Measurements from ENCODE around the gene TARBP2.

The TARBP2 gene, protein sequence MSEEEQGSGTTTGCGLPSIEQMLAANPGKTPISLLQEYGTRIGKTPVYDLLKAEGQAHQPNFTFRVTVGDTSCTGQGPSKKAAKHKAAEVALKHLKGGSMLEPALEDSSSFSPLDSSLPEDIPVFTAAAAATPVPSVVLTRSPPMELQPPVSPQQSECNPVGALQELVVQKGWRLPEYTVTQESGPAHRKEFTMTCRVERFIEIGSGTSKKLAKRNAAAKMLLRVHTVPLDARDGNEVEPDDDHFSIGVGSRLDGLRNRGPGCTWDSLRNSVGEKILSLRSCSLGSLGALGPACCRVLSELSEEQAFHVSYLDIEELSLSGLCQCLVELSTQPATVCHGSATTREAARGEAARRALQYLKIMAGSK

DNA sequence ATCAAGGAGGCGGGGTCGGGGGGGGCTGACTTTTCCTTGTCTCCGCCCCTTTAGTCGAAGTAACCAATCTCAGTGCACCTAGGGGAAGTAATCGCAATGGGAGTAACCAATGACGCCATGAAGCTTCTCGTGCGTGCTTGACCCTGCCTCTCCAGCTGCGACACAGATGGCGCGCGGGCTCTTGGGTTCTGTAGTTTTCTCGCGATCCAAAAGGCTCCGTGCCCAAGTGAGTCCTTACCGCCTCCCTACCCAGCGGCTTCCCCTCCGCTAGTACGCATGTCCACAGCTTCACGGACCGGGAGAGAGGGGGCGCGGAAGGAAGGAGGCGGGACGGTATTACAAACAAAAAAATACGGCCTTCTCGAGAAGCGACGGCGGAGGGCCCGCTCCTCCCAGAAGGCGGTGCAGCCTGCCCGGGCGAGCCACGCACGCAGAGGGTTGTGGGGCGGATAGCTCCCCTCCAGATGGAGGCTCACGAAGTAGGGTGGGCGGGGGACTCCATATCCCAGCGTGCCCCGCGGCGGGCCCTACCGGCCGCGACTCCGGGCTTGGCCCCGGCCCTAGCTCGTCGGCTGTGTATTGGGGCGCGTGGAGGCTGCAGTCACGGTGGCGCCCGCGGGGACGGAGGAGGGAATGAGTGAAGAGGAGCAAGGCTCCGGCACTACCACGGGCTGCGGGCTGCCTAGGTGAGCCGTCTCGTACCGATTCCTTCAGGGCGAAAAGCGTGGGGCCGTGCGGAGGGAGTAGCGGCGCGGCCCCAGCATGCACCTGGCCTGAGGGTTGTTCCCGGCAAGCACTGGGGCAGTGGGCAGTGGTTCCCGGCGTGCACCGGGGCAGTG, at the start of gene TARBP2:
Gene TARBP2, plus strand, starts transcription at position 508 of the 839 bp plus-strand sequence. Its CDS starts 126 bp downstream, at position 634.
- DNase-seq = peak; percentile 95 to 100 (median 99)

DNA sequence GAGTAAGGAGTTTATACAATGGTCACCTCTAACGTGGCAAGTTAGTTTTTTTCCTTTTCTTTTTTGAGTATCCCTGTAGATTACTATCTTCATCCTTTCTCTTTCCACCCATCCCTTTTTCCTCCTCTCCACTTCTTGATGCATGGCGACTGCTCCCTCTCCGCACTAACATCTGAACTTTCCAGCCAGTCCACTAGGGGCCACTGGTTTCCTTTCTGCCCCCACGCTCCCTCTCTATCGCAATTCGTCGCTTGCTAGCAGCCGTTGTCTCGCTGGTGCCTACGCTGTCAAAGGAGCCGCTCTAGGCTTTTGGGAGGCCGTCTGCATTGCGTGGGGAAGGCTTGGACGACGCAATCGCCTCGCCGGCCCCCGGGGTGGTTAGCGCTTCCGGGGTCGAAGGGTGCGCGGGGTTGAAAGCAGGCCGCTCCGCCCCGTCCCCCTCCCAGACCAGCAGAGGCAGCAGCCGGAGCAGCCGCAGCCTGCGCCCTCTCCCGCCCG, 49.4 kb upstream of the TARBP2 start, which contains the start of gene PCBP2:
Gene PCBP2, plus strand, starts transcription at position 442 of the 498 bp plus-strand sequence. CDS start 2,699 bp downstream, outside the sequence.
- peak; percentile 90 to 100 (median 99) for DNase-seq

DNA sequence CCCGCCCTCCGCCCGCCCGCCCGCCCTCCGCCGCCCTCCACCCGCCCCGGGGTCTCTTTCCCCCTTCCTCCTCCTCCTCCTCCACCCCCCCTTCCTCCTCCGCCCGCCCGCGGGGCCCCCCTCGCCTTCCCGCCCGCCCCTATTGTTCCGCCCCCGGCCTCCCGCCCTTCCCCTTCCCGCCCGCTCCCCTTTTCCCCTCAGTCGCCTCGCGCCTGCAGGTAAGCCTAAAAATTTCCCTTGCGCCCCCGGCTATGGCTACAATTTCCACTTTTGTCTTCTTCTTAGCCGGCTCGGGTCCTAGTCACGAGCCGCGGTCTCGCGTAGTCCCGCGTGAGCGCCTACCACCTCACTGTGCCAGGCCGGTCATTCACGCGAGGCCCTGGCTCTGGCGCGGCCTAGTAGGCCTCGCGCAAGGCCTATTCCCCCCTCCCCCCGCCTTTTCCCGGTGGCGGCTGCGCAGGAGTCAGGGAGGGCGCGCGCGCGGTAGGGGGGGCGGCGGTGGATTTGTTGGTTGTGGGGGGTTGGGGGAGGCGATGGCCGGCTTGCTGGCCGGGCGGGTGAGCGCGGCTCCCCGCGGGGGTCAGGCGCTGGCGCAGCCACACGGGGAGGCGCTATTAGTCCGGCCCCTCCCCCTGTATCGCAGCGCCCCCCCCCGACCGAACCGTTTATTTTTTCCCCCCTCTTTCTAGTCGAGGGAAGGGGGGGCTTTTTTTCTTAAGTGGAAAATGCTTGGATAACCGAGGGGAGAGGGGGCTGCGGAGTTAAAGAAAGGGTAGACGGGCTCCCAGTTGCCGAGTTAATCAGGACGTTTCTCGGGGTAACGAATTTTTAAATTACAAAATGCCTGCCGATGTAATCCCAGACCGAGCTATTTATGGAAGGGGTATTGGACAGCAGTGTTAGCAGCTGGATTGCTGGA, 48.7 kb upstream of the TARBP2 start:
- DNase-seq = peak in 57 of 58 donors; percentile 37 to 92 (median 81)

DNA sequence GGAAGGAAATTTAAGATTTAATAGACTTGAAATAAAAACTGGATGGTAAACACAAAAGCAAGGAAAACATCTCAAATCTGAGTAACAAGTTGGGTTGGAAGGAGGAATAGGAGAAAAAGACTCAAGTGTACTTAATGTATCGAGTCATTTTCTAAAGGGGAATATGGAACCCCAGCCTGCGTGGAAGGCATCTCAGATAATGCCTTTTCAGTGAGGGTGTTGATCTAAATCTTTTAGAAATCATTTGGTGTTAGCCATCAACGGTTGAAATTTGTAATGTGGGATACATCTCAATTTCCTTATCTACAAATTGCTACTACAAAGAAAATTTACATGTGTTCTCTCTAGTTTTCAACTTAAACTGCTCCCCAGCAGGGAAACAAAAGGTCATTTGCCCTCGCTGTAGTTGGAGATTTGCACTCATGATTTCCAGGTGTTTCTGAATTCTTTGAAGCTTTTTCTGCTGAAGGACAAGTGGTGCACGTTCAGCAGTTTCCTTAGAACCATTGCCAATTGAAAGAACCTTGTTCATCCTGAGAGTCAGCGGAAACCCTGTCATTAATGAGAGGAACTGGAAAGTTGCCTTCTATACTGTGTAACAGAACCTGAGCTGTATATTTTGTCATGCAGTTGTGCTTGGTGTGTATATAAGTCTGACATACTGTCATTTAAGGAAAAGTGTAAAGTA, 47.0 kb upstream of the TARBP2 start:
- no peak for DNase-seq

DNA sequence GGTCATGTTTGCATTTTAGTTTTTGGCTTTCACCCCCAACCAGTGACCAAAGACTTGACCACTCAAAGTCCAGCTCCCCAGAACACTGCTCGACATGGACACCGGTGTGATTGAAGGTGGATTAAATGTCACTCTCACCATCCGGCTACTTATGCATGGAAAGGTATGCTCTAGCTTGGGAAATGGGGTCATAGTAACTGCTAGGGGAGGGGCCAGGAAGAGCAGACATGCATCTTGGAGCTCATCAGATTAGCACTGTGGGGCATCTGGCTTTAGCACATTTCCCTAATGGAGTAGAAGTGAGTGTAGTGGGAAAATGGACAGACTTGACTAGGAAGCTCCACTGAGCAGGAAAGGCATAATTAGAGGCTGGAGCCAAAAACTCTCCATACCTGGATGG, 46.4 kb upstream of the TARBP2 start:
- no peak for DNase-seq

DNA sequence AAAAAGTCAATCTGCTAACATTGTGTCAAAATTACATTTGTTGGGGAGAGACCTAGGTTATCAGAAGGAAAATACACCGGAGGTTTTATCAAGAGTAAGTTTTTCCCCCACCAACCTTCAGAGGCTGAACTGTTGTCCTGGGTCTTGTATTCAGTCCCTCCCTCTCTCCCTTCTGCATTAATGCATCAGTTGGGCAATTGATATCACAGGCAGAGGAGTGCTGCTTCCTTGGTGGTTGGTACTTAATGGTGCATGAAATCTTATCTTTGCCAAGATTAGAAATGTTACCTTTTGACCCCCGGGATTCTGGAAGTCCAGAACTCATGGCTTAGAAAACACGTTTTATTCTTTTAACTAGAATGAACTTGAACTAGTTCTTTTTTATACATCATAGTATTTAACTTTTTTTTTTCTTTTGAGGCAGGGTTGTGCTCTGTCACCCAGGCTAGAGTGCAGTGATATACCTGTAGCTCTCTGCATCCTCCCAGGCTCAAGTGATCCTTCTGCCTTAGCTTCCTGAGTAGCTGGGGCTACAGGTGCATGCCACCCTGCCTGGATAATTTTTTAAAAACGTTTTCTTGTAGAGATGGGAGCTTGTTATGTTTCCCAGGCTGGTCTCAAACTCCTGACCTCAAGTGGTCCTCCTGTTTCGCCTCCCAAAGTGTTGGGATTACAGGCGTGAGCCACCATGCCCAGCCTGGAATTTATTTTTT, 44.3 kb upstream of the TARBP2 start:
- DNase-seq = no peak

DNA sequence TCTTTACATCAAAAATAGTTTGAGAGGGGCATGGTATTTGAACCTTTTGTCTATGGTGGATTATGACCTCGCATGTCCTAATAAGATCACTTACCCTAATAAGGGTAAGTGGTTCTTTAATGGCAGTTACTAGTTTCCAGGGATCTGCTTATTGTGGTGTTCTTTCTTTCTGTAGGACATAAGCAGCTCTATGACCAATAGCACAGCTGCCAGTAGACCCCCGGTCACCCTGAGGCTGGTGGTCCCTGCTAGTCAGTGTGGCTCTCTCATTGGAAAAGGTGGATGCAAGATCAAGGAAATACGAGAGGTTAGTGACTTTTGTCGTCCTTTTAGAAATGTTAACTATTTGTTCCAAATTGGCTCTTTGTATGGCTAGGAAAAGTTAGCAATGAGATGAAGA, 42.0 kb upstream of the TARBP2 start:
- DNase-seq = no peak

DNA sequence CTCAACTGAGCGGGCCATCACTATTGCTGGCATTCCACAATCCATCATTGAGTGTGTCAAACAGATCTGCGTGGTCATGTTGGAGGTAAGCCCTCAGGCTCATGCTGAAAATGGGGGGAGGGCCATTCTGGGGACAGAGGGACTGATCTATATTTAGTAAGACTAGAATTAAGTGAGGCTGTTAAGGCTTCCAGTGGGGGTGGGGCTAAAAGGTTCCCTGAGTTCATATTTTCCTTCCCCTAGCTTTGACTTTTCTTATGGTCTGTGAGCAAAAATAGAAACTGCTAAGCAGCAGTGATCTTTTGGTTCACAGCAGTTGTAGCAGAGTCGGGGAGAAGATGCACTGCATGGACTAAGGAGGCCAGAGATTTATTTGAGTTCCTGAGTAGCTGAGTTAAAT, 40.0 kb upstream of the TARBP2 start:
- no peak for DNase-seq

DNA sequence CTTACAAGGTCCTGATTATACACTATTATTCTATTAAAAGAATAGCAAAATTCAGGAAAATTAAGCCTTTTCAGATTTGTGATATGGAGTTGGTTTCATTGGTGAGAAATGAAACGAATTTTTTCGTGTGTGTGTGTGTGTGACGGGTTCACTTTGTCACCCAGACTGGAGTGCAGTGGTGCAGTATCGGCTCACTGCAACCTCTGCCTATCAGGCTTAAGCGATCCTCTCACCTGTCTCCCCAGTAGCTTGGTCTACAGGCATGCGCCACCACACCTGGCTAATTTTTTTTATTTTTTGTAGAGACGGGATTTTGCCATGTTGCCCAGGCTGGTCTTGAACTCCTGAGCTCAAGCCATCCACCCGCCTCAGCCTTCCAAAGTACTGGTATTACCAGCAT, 39.5 kb upstream of the TARBP2 start:
- no peak for DNase-seq

DNA sequence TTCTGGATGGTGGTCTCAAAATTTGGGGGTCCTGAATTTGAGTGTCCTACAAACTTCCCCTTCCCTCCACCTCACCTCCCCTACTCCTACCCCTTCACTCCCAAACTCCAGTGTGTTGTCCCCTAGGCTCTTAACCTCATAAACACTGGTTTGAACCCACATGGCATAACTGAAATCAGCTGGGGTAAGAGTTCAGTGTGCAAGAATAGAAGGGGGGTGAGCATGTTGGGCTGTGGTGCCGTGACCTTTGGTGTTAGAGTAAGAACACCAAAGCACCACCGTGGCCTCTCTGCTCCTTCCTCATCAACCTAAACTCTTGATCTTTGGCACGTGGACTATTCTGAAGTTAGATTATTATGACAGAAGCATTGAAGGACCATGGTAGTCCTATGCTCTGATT, 38.1 kb upstream of the TARBP2 start:
- no peak for DNase-seq

DNA sequence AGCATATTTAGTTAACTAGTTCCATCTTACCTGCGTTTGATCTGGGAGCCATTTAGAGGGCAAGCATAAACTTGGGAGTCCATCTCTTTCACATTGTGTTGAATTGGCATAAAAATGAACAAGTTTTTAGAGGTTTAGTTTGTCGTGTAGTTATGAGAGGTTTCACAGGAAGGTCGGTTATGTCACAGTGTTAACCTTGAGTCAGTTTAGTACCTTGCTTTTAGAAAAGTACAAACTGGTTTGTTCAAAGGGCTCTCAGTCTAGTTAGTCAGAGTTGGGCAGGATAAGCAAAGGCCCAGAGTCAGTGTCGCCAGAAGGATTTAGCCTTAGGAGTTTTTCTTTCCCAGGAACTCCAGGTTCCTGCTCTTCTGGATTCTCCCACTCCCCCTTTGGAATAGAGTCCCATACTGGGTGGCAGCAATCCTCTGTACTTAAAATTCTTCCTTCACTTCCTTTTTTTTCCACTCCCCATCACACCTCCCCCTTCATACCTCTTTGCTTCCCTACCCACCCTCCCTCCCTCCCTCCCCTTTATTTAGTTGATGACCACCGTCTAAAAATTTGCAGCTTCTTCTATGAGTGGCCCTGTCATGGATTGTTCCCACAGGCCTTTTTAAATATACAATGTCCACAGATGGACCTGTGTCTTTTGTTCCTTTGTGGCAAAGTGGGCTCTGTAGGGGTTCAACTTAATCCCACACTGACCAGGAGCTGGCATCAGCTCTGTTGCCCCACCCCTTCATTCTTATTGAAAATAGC, 37.1 kb upstream of the TARBP2 start:
- DNase-seq = no peak

DNA sequence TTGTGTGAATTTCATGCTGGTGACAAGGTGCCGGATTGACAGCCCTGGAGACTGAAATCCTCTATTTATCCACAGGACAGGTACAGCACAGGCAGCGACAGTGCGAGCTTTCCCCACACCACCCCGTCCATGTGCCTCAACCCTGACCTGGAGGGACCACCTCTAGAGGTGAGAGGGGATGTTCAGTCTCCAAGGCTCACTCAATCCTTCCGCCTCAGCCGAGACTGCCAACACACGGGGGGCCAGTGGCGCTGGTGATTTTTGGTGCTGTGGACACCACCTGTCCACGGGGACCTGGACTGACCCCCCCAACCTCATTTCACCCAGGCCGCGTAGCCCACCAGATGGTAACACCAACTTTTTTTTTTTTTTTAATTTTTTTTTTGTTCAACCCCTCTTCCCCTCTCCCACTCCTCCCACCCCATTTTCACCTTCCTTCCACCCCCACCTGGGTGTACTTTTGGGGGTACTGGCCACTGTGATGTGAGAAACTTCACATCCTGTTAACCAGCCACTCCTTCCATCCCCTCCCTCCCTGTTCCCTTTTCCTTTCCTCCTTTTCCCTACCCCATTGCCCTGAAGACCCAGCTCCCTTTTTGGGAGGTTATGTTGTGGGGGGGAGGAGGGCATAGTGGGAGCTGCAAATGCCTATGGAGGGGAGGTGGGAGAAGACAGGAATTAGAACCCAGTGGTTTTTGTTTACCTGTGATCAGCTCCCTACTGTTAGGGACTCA, 36.2 kb upstream of the TARBP2 start:
- no peak for DNase-seq

DNA sequence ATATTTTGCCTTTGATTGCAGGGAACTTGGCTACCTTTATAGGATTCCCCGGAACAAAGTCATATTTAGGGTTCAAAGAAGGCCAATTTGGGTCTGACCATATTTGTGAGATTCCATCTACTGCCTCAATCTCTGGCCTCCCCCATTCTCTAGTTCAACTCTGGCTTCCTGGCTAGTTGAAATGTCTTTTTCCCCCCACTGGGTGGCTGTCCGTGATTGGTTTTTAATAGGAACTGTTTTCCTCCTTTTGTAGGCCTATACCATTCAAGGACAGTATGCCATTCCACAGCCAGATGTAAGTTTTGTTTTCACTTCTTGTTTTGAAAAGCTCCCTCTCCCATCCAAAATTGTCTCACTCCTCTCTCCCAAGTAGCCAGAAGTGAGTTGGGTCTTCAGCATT, 35.4 kb upstream of the TARBP2 start:
- no peak for DNase-seq

DNA sequence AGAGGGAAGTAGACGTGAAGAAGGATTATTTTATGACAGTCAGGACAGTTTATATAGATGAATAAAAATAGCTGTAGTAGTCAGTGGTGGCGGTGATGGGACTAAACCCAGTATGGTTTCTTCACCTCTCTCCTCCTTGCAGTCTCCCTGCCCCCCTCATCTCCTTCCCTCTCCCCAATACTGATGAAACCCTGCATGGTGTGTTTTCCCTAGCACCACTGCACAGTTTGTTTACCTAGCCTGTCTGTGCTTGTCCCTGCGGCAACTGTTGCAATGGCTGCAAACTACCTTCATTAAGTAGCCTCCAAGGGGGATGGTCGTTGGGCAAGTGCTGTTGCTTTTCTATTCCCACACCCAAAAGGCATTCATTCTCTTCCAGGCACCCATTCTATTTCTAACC, 34.4 kb upstream of the TARBP2 start:
- DNase-seq = no peak

DNA sequence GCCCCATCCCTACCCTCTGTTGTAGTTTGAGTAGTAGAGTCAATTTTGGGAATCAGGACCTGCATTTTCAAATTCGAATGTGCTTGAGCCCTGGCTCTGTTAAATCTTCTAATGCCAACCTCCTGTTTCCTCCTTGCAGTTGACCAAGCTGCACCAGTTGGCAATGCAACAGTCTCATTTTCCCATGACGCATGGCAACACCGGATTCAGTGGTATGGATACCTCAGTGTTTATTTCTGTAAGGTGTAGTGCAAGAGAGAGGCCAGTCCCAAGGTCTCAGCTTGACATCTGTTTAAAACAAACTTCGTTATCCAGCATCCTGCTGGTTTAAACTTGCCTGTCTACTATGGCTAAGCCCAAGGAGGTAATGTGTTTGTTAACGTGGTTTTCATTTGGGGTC, 34.0 kb upstream of the TARBP2 start:
- DNase-seq = no peak

DNA sequence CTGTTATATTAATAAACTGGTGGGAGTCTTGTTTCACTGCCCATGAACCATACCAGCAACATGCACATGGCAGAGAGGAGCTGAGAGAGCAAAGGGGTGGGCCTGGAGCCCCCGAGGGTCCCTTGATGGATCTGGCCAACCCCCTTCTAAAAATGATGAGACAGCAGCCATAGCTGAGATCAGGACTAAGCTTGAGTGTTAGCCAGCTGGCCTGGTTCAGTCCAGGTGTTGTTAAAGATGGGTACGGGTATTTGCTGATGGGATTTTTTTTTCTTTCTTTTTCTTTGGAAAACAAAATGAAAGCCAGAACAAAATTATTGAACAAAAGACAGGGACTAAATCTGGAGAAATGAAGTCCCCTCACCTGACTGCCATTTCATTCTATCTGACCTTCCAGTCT, 33.2 kb upstream of the TARBP2 start:
- DNase-seq = no peak

DNA sequence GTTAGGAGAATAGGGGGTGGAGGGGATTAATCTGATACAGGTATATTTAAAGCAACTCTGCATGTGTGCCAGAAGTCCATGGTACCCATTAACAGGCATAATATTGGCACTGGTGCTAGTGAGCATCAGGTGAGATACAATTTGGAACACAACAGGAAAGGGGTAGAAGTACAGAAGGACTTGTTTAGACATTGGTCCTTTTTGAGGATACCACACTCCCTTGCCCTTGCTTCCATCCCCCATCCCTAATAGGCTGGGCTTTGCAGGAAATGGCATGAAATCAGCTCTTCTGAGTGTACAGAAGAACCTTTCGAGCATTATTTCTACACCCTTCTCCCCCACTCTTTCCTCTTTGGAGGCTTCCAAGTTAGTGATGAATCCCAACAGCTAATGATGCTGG, 32.8 kb upstream of the TARBP2 start:
- no peak for DNase-seq

DNA sequence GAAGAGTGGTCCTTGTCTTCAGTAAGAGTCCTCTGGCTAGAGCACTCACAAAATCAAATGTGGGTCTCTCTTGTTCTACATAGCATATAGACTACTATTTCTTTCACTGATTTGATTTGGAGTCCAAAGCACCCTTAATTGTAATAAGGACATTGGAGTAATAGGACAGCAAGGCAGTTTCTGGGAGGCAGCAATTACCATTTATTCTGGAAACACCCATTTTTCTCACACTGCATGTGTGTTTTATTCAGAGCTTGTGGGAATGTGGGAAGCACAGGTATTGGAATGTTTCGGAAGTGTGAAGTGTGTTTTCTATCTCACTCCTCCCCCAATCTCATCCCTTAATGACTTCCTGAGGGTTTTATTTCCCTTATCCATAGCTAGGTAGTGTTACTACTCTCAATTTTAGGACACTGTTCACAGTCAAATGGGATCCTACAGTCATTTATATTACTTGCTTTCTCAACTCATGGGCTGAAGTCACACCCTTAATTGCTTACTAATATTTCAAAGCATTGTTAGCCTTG, 29.0 kb upstream of the TARBP2 start:
- no peak for DNase-seq

Measured in anterior cingulate cortex (tissue), 58 donors.